Adrenal gland (tissue), 5 donors: ENCODE data around the gene INF2.

Source experiments
- CTCF ChIP-seq, 6 experiments: fragments of 450-650 bp in 4 of 6; fragments of 200-600 bp in 2 of 6; sonication (generic) in 1 of 6; IDR thresholded peaks; 1 replicate in 5 of 6; 2 replicates in 1 of 6; pipeline versions ENCODE4 v1.5.1 to v1.8.0; 2016 to 2021; ENCODE audit warnings: antibody characterized with exemption in 6 of 6, mild to moderate bottlenecking in 2 of 6, moderate library complexity in 1 of 6
- POLR2A ChIP-seq, 2 donors: fragments of 450-650 bp; IDR thresholded peaks; one replicate each; pipeline ENCODE4 v1.6.1; 2017; ENCODE audit warnings: antibody characterized with exemption in 2 of 2, mild to moderate bottlenecking in 2 of 2, moderate library complexity in 1 of 2
- donor health status: DM: no; HTN: no; CAD: no.

GRCh38 chr14:104692939-104693315, 3.5 kb downstream of the INF2 start:
- TF ChIP-seq POLR2A (IDR thresholded peaks at IDR 0.05) (no peak), CTCF (IDR thresholded peaks at IDR 0.05) (no peak)
